Stimulated activated CD4-positive, alpha-beta T cell treated with anti-CD3 and anti-CD28 coated beads, Interleukin-2, amount 100 ng/mL, for 4 hours (primary cell): Measurements from ENCODE around the gene COL5A2.

Experiments used
- DNase-seq: peaks from one replicate; pipeline ENCODE4 v3.0.0-alpha.2; 2020; ENCODE audit warnings: low read depth

The COL5A2 gene

DNA sequence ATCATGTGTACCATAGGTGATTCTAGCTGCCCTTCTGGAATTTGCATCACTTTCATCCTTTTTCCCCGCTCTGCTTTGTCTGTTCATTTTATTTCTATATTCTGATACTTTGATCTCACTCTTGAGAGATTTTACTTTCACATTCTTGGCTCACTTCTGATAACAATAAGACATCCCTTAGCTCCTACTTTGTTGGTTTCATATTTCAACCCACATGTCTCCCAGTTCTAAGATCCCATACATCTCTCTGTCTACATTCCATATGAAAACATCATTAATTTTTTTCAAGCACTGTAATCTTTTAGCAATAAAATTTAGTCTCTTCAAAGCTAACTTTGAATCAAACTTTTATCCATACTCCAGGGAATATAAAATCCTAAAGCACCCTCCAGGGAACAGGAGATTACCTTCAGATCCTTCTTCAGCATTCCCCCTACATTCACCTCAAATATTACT lies 129.8 kb downstream of the COL5A2 start:
- no peak for DNase-seq

DNA sequence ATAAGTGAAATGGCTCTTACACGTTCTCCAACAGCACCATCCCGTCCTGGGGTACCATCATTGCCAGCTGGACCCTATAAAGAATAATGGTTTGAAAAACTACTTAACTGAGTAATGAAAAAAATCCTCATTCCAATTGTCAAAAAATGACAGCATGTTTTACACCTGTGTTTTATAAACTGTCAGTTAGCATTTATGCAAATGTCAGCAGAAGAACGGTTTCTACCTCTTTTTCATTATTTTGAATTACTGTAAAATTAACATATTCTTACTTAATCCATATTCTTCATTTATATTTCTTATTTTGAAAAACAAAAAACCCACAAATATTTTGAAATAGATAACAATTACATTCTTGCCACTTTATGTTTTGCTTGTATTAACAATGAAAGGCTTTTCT lies 131.4 kb downstream of the COL5A2 start:
- no peak for DNase-seq

DNA sequence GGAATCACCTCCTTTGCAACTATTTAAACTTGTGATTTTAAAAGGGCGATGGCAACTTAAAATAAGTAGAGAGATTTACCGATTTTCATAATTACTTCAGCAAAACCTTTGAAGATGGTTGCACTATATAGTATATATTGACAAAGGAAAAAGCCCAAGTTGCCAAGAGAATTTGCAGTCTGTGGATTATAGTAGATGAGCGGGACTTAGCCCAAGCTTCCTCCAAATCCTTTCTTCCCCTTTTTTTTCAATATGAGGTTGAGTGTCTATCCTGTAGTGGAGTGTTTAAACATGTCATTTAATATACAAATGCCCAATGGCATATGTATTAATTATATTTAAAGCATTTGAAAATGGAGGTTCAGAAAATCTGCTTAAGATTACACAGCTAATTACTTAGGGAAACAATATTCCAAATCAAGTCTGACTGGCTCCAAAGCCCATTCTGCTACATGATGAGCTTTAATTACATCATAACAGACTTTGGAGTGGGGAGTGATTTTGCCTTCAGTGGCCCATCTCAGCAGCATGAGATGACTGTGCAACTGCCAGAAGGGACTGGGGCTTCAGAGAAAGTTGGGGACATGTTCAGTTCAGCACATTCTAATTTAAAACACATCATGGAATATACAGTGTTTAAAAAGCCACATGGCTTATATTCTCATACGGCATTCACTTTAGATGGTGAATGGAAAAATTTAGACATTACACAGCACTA lies 132.2 kb downstream of the COL5A2 start:
- DNase-seq = no peak

DNA sequence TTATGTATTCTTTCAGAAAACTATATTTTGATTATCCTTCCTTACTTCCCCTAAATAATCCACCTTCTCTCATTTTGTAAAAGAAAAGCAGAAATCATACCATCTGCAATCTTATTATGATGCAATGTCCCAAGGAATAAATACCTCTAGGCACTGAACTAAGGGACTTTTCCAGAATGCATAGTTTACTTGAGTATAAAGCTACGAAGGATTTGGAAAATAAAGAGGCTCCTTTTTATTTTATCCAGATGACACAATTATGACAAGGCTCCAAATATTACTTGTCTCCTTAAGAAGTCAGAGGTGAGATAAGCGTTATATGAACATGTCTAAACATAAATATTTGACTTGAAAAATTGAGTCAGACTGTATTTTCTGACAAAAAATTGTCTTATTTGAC lies 133.2 kb downstream of the COL5A2 start:
- DNase-seq = no peak

DNA sequence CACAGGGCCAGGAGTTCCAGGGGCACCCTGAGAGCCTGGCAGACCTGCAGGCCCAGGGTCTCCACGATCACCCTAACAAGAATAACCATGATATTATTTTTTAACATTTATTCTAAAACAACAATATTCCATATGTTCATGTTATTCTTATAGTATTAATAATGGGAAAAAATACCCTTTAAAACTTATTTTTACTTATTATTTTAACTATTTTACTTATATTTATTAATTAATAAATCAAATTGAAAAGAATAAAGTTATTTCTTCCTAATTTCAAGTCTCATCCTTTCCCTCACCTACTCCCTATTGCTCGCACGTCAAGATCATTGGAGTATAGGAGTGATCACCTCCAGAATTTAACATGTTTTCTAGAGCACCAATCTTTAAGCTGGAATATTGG lies 133.7 kb downstream of the COL5A2 start:
- no peak for DNase-seq

DNA sequence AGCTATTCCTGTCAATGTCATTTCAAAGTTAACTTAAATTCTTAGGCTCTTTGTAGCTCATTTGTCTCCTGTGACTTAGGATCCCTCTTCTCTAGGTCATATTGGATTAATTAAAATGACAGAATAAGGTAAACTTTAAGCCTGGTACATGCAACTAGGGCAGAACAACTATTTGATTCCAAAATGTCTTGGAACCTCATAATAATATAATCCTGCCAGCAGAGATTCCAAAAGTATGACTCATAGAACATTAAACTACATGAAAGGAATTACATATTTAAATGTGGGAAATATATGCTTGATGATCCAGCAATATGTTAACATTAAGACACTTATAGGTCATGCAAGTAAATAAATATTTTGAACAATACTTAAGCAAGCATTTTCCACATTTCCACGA lies 142.0 kb downstream of the COL5A2 start:
- DNase-seq = no peak

DNA sequence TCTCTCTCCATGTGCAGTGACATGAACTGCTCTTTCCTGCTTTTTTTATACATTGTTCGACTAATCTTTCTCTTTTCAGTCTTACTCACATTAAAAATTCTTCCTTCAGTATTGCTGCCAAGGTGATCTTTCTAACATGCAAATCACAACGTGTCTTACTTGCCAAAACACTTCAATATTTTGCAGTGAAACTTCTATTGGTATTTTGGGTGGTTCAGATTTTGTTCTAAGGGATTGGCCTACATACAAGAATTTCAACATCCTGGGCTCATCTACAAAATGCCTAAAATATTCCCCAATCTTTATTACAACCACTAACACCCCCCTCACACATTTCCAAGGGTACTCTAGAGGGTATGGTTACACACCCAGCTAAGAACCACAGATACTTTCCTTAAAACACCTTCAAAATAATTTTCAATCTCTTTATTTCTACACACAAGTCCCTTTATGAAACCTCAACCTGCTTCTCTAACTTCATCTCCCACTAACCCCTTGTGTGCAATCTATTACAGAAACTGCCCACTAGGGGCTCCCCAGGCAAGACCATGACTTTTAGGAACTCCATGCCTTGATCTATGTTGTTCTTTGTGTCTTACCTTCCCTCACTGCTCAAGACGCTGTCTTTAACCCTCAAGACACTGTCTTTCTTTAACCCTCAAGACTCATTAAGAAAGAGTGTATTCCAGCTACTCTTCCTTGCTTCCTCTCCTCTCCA lies 154.5 kb downstream of the COL5A2 start:
- DNase-seq = no peak

DNA sequence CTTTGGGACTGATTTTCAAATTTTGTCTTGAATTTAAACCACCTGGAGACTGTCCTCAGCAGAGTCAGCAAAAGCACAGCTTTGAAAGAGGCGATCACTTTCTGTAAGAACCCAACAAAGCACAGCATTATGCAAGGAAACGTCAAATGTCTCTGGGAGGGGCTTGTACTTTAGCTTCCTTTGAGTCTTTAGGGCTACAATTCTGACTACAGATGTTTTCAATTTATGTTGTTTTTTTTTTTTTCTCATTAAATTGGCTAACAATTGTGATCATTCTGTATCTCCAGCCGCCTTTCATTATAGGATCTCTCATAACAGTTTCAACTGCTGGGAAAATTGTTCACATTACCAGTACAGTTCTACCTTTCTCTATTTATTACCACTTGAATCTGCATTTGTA lies 157.1 kb downstream of the COL5A2 start:
- no peak for DNase-seq

DNA sequence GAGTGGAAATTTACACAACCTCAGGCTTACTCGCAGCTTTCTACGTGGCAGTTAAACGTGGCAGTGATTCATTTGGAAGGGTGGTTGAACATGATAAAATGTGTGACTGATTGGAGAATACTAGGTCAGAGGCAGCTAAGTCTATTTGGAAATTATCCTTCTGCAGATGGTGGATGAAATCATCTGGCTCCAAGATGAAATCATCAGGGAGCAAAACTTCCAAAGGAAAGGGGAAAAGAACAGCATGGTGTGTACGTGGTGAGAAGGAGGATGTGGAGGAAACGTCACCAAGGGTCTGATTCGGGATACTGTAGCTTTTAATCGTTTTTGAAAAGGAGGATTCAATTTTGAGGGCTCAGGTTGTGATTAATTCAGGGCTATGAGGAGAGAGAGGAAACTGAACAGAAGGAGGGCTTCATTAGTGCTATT lies 157.5 kb downstream of the COL5A2 start:
- DNase-seq = no peak

DNA sequence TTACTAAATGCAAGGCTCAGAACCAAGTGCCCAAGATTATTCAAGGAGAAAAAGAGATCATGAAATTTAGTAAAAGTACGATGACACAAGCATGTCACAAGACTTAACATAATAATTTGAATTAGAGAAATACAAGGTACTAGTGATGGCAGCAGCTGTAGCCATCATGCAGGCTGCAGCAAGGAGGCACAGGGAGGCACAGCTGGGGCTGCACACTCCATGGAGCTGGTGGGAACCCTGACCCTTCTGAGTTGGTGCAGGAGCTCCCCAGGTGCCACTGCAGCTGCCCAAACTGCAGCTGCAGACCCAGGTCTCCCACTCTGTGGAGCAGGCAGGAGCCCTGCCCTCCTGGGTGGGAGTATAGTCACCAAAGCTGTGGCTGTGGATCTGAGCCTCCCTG lies 159.4 kb downstream of the COL5A2 start:
- no peak for DNase-seq

DNA sequence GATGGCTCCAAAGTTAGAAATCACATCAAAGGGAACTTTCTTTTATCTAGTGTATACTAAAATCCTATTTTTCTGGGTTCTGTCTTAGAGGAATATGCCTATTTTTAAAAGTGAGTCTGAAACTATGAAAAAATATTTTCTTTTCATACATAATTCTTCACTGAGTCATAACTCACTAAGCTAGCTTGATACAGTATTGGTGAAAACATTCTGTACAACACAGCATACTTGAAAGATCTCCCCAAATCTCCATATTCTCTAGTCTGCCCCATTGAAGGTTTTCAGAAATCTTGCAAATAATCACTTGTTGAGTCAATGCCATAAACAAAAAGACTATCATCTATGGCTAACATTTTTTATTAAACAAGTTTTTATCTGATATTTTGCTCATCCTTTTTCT lies 160.9 kb downstream of the COL5A2 start:
- no peak for DNase-seq

DNA sequence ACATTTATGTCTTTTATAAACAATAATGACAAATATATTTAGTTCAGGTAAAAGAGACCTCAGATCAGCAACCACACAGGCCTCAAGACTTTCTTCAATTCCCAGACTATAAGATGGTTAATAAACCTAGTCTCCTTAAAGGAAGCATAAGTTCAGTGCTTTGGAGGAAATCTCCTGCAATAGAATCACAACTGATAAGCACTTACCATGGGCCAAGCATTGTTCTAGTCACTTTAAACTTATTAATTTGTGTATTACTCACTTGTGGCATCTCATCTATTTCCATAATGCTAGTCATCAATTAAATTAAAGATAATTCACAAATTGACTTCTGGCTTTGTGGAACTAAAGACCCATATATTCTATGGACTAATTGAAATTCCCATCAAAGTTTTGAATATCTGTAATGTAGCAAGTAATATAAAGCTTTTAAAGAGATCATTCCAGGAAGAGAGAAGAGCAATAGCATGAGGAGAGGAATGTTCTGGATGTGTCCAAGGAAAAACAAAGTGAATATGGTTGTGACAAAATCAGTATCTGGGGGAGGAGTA lies 163.2 kb downstream of the COL5A2 start:
- DNase-seq = no peak

DNA sequence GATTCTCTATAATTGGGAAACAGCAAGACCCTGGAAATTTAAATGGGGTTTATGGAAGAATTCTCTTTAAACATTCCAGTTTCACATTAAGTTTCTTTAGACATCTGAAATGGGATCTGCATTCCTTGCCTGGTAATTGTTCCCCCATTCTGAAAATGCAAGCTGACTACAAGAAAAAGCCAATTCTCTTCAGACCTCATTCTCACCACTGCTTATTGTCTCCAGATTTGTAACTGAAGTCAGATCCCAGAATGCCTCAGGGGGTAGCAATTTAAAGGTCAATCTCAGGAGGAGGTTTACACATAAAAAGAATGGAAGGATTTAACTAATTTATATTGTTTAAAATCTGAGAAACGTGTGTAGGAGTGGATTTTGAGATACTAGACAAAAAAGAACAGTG lies 164.2 kb downstream of the COL5A2 start:
- DNase-seq = no peak

DNA sequence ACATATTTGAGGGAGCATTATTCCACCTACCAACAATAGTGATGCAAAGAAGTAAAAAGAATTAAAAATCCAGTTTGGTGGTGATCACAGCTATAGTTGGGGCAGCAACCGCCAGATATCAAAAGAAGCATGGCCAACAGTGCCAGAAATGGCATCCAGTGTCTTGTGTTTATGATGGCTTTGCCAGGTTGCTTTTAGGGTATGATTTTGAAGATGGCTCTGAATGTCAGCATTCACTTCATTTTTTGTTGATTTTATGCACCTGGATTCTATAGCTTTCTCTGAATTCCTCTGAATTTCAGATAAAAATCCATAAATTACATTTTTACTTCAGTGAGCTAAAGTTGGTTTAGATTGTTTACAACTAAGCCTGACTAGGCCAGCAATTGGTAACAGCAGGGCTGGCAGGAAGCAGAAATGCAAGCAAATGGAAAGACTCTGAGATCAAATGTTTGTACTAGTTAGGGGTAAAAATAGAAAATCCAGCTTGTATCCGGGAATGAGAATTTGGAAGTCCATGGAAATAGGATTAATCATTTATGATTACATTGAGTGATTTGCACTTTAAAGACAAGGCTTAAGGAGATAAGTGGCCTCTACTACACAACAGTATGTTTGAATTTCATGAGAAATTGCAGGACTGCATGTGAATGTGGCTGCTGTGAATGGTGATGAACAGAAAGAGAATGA lies 165.0 kb downstream of the COL5A2 start:
- DNase-seq = no peak

DNA sequence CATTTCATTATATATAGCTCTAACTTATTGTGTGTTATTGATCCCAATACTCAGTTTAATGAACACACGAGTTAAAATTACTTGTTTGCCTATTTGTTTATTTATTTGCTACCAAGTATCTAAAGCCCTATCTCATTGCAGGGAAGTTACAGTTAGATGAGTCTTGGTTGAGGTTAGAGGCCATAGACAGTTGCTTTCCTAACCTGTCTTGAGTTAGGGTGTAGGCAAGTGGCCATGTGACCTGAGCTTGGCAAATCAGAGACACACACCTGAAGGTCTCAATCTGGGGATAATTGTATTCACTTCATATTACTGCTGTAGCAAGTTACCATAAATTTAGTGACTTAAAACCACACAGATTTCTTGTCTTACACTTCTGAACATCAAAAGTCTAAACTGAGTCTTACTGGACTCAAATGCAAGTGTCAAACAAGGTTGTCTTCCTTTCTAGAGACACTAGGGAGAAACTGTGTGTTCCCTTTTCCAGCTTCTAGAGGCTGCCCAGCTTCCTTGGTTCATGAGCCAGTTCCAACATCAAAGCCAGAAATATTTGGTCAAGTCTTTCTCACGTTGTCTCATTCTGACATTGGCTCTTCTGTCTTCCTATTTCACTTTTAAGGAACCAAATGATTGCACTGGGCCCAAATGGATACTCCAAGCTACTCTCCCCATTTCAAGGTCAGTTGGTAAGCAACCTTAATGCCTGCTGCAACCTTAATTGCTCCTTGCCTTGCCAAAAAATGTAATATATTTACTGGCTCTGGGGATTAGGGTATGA lies 165.7 kb downstream of the COL5A2 start:
- DNase-seq = no peak

DNA sequence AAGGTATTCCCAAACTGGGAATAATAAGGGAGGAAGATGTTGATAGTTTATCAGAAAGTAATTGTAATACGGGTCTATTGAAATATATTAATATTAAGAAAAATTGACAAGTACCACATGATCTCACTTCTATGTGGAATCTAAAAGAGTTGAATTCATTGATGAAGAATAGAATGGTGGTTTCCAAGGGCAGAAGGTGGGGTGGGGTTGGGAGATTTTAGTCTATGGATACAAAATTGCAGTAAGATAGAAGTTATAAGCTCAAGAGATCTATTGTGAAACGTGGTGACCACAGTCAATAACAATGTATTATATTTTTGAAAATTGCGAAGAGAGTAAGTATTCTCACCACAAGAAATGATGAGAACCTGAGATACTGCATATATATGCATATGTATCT lies 166.5 kb downstream of the COL5A2 start:
- no peak for DNase-seq

DNA sequence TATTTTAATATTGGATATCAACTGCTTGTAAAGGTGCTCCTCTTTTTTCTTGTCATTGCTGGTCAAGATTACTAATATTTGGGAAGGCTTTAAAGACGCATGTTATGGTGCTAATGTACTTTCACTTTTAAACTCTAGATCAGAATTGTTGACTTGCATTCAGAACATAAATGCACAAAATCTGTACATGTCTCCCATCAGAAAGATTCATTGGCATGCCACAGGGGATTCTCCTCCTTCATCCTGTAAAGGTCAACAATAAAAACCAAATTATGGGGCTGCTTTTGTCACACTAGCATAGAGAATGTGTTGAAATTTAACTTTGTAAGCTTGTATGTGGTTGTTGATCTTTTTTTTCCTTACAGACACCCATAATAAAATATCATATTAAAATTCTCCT lies 167.2 kb downstream of the COL5A2 start:
- no peak for DNase-seq

DNA sequence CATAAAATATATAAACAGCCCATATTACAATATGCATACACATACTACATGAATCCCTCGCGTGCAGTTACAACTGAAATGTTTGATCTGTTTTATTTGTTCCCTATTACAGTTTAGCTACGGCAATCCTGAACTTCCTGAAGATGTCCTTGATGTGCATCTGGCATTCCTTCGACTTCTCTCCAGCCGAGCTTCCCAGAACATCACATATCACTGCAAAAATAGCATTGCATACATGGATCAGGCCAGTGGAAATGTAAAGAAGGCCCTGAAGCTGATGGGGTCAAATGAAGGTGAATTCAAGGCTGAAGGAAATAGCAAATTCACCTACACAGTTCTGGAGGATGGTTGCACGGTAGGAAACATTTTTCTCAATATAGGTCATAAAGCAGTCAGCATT lies 169.0 kb downstream of the COL5A2 start:
- DNase-seq = no peak

DNA sequence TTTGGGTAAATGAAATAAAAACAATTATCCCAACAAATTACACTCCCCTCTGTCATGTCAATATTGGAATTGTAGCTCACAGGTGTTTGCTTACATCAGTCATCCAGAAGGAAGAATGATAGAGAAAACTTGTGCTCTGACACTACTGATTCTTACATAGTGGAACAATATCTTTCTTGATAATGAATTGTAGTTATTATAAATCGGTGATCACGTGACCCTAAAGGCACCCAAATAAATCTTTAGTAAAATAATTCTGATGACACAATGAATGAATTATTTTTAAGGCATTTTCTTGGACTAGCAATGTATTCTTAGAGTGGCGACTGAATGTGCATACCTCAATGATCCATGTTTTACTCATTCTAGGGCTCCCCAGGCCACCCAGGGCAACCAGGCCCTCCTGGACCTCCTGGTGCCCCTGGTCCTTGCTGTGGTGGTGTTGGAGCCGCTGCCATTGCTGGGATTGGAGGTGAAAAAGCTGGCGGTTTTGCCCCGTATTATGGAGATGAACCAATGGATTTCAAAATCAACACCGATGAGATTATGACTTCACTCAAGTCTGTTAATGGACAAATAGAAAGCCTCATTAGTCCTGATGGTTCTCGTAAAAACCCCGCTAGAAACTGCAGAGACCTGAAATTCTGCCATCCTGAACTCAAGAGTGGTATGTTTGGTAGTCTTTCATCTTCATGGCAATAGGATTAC lies 170.9 kb downstream of the COL5A2 start:
- no peak for DNase-seq

DNA sequence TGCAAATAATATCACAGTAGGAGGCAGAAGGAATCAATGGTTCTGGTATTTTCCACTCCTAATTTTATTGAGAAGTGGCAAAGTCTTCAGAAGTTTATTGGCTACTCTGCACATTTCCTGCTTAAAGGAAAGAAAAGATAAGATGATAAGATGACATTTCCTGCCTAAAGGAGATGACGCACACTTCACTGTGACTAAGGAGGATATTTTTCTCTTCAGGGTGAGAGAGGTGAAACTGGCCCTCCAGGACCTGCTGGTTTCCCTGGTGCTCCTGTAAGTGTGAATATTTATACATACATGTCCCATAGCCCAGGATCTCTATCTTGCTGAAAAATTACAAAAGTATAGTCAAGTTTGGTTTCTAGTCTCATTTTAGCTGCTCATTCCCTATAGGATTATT lies 177.5 kb downstream of the COL5A2 start:
- no peak for DNase-seq

DNA sequence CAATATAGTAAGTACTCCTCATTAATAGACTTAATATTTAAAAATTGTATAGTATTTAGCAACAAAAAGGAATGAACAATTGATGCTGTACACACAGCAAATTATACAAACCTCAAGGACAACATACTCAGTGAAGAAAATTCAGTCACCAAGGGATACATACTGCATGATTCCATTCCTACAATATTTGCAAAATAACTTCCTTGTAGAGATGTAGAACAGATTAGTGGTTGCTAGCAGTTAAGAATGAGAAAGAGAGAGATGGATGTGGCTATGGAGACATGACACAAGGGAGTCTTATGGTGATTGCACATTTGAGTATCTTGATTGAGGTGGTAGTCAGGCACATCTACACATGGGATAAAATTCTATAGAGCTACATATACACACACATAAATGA lies 179.3 kb downstream of the COL5A2 start:
- no peak for DNase-seq

DNA sequence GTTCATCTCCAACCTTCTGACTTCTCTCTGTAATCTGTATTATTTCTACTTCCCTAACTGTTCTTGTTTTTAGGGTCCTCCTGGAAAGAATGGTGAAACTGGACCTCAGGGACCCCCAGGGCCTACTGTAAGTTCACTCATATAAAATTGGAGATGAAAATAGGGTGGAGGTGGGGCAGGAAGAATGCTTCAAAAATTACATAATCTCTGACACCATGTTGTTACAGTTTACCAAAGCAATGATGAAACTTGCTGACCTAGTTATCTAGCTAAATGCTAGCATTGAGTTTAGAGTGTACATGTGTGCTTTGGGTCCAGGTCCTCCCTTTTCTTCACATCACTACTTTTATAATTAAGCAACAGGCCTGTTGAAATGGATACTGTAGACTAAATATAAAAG lies 182.3 kb downstream of the COL5A2 start:
- no peak for DNase-seq
